MV-4-11 (cell line): ENCODE results near the gene PMCH.
"Not testable (repeated sequence)": the region's sequence is repeated elsewhere in the genome, so short reads cannot be mapped to it uniquely, and the experiment has no call there.

Source experiments
- DNase-seq: peaks from one replicate; lab custom pipeline; 2025; lab: John Stamatoyannopoulos, UW

Gene PMCH

GRCh38 chr12:102197789-102198188 lies at the start of gene PMCH:
Gene PMCH, minus strand, starts transcription at chr12:102197833. Its CDS starts 63 bp downstream, at chr12:102197770.
- no peak for DNase-seq

GRCh38 chr12:102240859-102241258 lies 43.2 kb upstream of the PMCH start:
- not testable (repeated sequence) for DNase-seq

- no peak for DNase-seq
Observed at GRCh38 chr12:102234599-102234998, 37.0 kb upstream of the PMCH start.

- no peak for DNase-seq
Observed at GRCh38 chr12:102232446-102232845, 34.8 kb upstream of the PMCH start.

- no peak for DNase-seq
Observed at GRCh38 chr12:102232036-102232435, 34.4 kb upstream of the PMCH start.

- DNase-seq = no peak
Observed at GRCh38 chr12:102227954-102228353, 30.3 kb upstream of the PMCH start.

GRCh38 chr12:102220736-102221135 lies 23.1 kb upstream of the PMCH start:
- DNase-seq = no peak

- DNase-seq = no peak
Observed at GRCh38 chr12:102215992-102216691, 18.5 kb upstream of the PMCH start.

GRCh38 chr12:102204025-102204424 lies 6.4 kb upstream of the PMCH start:
- no peak for DNase-seq

GRCh38 chr12:102202556-102202955 lies 4.9 kb upstream of the PMCH start:
- no peak for DNase-seq

GRCh38 chr12:102201436-102202061 lies 3.9 kb upstream of the PMCH start:
- peak; percentile 13 for DNase-seq

- DNase-seq = no peak
Observed at GRCh38 chr12:102195826-102196225, 1.8 kb downstream of the PMCH start.

- DNase-seq = peak; percentile 89
Observed at GRCh38 chr12:102182635-102183034, 15.0 kb downstream of the PMCH start.

GRCh38 chr12:102174761-102175160 lies 22.9 kb downstream of the PMCH start:
- DNase-seq = no peak

GRCh38 chr12:102174117-102174516 lies 23.5 kb downstream of the PMCH start:
- DNase-seq = no peak

GRCh38 chr12:102172436-102172835 lies 25.2 kb downstream of the PMCH start:
- no peak for DNase-seq

GRCh38 chr12:102171951-102172350 lies 25.7 kb downstream of the PMCH start:
- DNase-seq = no peak

GRCh38 chr12:102169922-102170621 lies 27.6 kb downstream of the PMCH start:
- DNase-seq = peak; percentile 32

- DNase-seq = peak; percentile 69
Observed at GRCh38 chr12:102167821-102168604, 29.6 kb downstream of the PMCH start.

GRCh38 chr12:102163383-102163782 lies 34.2 kb downstream of the PMCH start:
- no peak for DNase-seq

GRCh38 chr12:102155206-102155605 lies 42.4 kb downstream of the PMCH start:
- not testable (repeated sequence) for DNase-seq

- not testable (repeated sequence) for DNase-seq
Observed at GRCh38 chr12:102147062-102147587, 50.5 kb downstream of the PMCH start.
